Vagina (tissue), 2 donors: ENCODE measurements around the gene DOCK4.

Experiments
- POLR2A ChIP-seq, 2 donors: fragments of 450-650 bp; IDR thresholded peaks; one replicate each; pipeline ENCODE4 v1.6.1; 2017; ENCODE audit warnings: antibody characterized with exemption in 2 of 2, mild to moderate bottlenecking in 2 of 2, moderate library complexity in 2 of 2
- TF ChIP-seq, protein P1 (sequence below), 3 experiments: fragments of 450-650 bp in 2 of 3; fragments of 200-600 bp in 1 of 3; sonication (generic) in 1 of 3; IDR thresholded peaks; one replicate each; pipeline ENCODE4 v1.5.1; 2017 to 2019; ENCODE audit warnings: antibody characterized with exemption in 3 of 3, mild to moderate bottlenecking in 2 of 3, moderate library complexity in 2 of 3

DNA sequence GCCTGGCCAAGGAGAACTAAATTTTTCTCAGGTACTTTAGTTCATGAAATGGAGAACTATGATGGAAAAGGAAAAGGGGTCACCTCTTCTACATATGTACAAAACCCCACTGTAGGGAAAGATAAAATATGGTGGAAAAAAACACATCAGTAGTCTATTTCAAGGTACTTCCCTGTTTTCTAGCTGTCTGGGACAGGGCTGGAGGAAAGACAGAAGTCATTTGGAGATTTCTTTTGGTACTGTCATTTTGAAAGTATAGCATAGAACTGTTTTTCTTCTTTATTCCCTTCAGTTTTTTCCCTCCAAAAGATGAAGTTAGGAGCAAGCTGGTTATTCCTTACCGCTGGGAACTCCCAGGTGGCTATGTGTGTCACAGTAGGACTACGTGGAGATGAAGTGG is 196.1 kb downstream of the DOCK4 start:
- TF ChIP-seq POLR2A (IDR thresholded peaks at IDR 0.05): no peak
- TF ChIP-seq, protein P1, sequence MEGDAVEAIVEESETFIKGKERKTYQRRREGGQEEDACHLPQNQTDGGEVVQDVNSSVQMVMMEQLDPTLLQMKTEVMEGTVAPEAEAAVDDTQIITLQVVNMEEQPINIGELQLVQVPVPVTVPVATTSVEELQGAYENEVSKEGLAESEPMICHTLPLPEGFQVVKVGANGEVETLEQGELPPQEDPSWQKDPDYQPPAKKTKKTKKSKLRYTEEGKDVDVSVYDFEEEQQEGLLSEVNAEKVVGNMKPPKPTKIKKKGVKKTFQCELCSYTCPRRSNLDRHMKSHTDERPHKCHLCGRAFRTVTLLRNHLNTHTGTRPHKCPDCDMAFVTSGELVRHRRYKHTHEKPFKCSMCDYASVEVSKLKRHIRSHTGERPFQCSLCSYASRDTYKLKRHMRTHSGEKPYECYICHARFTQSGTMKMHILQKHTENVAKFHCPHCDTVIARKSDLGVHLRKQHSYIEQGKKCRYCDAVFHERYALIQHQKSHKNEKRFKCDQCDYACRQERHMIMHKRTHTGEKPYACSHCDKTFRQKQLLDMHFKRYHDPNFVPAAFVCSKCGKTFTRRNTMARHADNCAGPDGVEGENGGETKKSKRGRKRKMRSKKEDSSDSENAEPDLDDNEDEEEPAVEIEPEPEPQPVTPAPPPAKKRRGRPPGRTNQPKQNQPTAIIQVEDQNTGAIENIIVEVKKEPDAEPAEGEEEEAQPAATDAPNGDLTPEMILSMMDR (IDR thresholded peaks at IDR 0.05): no peak
